Measurements from ENCODE around the gene CD44.
"Not testable (repeated sequence)": the region's sequence is repeated elsewhere in the genome, so short reads cannot be mapped to it uniquely, and the experiment has no call there.

Gene CD44

DNA sequence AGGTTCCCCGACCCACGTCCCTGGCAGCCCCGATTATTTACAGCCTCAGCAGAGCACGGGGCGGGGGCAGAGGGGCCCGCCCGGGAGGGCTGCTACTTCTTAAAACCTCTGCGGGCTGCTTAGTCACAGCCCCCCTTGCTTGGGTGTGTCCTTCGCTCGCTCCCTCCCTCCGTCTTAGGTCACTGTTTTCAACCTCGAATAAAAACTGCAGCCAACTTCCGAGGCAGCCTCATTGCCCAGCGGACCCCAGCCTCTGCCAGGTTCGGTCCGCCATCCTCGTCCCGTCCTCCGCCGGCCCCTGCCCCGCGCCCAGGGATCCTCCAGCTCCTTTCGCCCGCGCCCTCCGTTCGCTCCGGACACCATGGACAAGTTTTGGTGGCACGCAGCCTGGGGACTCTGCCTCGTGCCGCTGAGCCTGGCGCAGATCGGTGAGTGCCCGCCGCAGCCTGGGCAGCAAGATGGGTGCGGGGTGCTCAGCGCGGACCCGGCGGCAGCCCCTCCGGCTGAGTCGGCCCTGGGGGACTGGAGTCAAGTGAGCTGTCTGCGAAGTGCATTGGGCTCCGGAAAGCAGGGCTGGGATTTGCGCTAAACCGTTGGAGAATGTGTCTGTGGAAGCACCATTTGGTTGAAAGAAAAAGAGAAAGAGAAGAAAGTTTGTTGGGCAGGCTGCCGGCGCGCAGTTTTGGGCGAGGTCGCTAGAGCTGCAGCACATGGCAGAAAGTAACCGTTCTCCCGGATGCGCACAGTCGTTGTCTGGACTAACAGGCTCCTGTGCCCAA lies at the start of gene CD44:
CD44 (plus strand) TSS at position 229 of the 779 bp plus-strand sequence; CDS start at position 362, 133 bp downstream.
- FAIRE-seq = no peak

- no peak for FAIRE-seq
Observed at GRCh38 chr11:35089666-35090065, 49.3 kb upstream of the CD44 start.

DNA sequence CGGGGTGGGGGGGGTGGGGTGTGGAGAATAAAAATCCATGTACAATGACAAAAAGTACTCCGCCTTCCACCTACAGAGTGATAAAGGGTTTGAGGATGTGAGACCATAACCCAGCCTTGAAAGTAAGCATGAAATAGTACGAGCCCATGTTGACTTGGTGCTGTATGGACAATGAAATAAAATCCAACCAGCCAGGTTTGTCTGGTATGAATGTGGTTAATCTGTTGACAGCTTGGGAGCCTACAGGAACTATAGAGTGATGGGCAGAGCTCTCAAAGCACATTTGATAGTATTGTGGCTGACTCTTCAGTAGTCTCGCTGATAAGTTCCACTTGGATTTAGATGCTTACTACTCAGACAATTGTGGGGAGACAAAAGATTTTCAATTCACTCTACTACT lies 48.8 kb upstream of the CD44 start:
- no peak for FAIRE-seq

GRCh38 chr11:35090991-35091390 lies 48.0 kb upstream of the CD44 start:
- FAIRE-seq = not testable (repeated sequence)

- FAIRE-seq = no peak
Observed at GRCh38 chr11:35096723-35097122, 42.2 kb upstream of the CD44 start.

DNA sequence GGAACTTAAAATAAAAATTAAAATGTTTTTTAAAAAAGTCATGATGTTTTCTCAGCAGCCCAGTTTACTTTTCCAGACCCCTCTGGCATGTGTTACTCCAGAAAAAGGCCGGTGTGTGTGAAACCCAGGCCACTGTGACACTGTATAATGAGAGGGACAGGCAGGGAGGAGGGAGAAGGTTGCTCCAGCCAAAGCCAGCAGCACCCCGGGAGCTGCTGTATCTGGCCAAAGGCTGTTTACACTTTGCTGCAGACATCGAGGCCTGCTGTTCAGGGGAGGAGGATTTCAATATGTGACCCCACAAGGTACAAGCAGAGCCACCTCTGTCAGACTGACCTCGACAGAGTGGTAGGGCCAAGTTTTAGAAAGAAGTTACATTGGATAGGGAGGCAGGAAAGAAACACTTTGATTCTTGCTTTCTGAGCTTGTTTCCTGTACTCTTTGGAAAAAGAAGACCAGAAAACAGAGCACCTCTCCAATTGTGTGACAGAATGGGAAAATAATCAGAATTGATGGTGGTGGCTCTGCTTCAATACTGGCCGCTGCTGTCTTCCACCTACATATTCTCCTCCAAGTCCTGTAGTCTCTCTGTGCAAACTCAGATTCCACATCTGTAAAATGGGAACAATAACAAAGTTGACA lies 41.0 kb upstream of the CD44 start:
- no peak for FAIRE-seq

- no peak for FAIRE-seq
Observed at GRCh38 chr11:35098855-35099254, 40.1 kb upstream of the CD44 start.

DNA sequence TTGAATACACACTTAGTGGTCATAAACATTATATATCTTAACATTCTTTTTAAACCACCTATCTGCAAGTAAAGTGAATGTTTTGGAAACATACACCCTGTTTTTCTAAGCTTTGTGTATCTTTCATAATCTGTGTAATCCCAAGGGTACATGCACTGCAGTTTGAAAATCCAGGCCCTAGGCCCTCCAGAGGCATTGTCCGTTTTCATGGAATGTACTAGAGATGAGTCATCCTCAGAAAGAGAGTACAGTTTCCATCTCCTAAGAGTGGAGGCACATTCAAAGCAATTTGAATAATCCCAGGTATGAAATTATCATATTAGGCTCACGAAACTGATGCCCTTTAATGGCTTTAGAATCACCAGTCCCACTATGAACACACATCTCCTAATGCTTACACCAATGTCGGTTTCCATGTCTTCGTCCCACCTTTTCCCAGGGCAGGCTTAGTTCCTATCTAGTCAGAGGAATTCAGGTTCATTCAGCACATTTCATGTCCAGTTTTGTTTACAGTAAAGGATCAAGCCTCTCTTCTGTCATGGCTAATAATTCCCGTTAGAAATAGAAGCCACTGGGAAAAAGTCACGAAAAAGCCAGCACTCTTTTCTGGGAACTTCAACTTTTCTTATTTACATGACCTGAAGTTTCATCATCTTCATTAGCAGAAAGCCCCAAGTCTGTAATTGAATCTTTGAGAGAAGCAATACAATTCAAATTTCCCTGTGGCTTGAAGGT lies 39.5 kb upstream of the CD44 start:
- no peak for FAIRE-seq

GRCh38 chr11:35100013-35100383 lies 39.0 kb upstream of the CD44 start:
- FAIRE-seq = no peak

- no peak for FAIRE-seq
Observed at GRCh38 chr11:35101223-35101622, 37.7 kb upstream of the CD44 start.

- no peak for FAIRE-seq
Observed at GRCh38 chr11:35102267-35102666, 36.7 kb upstream of the CD44 start.

DNA sequence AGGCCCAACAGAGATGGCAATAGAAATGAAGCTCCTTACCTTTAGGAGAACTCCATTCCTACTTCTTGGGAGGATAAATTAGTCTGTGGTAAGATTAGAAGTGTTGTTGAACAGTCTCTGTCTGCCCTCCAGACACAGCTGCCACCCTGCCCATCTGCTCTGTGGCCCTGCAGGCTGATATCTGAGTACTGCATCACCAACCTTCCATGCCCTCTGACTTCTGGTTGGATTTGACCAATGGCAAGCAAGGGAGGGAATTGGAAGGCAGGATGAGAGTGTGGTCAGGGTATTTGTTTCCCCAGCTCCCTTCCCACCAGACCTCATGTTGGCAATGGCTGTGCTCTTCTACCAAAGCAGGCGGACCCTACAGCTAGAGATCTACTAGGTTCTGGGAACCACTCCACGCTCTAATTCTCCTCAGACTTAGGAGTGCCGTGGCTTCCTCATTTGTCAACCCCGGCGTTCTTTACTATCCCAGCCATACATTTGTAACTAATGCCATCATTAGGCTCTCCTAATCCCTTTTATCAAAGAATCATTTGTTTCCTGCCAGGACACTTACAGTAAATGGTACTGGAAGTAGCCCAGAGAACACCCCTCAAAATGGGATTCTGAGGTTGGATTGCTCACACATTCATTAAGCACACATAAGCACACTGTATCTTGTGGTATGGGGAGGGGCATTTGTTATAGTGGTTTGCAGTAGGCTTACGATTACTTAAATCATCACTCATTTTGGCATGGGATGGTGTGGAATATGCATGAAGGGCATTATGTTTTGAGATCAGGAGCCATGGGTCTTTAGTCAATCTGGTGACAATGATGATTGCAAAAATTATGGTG lies 35.4 kb upstream of the CD44 start:
- FAIRE-seq = no peak

DNA sequence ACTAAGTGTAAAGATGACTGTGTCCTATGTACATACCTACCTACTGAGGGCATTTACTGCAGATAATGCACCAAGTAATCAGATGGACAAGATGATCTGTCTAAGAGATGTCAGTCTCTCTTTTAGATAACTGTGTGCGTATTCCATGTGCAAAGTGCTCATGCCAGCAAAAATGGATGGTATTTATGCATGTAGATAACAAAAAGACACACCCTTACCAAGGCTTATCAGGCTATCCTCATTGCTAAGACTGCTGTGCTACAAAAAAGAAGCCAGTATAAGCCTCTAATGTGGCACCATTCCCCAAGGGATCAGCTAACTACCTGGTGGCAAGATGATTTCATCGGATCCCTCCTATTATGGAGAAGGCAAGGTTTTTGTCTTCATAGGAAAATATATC lies 34.3 kb upstream of the CD44 start:
- FAIRE-seq = no peak

DNA sequence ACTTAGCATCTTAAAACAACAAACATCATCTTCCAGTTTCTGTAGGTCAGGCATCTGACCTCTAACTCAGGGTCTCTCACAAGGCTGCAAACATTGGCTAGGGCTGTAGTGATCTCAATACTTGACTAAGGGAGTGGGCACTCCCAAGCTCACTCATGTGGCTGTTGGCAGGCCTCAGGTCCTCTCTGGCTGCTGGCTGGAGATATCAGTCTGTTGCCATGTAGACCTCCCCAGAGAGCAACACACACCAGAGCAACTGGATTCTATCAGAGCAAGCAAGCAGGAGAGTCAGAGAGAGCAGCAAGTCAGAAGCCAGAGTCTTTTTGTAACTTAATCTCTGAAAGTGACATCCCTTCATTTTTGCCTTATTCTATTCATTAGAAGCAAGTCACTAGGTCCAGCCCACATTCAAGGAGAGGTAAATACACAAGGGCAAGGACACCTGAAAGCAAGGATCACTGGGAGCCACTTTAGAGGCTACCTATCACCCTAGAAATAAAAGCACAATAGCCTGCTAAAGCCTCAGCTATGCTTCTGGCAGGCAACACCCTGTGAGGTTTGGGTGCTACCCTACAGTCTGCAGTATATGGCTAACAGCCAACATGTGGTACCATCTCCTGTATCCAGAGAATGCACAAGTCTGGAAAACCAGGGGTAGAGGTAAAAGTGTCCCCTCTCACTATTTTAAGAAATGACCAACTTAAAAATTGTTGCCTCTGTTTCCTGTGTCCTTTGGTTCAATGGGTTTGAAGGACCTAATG lies 33.5 kb upstream of the CD44 start:
- no peak for FAIRE-seq

DNA sequence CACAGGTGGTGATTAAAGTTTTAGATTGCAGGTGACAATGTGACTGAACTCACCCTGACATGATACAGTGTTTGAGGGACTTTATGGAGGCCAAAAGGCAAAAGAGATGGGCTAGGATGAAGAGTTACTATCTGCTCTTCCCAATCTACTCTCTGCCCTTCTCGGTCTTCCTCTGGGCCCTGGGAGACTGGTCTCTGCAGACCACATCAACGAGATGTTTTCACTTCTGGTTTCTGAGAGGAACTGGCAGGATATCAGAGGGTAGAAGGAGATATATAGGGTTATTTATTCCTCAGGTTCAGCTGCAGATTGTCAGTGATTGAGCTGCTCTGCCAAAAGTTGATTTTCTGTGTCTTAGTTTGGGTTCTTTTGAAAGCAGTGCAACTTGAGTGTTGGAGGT lies 32.4 kb upstream of the CD44 start:
- FAIRE-seq = no peak

DNA sequence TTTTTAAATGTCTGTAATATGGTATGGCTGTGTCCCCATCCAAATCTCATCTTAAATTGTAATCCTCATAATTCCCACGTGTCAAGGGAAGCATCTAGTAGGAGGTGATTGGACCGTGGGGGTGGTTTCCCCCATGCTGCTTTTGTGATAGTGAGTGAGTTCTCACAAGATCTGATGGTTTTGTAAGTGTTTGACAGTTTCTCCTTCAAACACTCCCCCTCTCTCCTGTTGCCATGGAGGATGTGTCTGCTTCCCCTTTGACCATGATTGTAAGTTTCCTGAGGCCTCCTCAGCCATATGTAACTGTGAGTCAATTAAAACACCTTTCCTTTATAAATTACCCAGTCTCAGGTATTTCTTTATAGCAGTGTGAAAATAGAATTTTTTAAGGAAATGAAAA lies 31.1 kb upstream of the CD44 start:
- FAIRE-seq = no peak

DNA sequence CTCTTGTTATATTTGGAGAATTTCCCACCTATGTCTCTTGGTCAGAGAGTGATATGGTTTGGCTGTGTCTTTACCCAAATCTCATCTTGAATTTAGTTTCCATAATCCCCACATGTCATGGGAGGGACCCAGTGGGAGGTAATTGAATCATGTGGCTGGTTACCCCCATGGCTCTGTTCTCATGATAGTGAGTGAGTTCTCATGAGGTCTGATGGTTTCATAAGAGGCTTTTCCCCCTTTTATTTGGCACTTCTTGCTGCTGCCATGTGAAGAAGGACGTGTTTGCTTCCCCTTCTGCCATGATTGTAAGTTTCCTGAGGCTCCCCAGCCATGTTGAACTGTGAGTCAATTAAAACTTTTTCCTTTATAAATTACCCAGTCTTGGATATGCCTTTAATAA lies 30.6 kb upstream of the CD44 start:
- FAIRE-seq = not testable (repeated sequence)

GRCh38 chr11:35109041-35109440 lies 29.9 kb upstream of the CD44 start:
- no peak for FAIRE-seq

DNA sequence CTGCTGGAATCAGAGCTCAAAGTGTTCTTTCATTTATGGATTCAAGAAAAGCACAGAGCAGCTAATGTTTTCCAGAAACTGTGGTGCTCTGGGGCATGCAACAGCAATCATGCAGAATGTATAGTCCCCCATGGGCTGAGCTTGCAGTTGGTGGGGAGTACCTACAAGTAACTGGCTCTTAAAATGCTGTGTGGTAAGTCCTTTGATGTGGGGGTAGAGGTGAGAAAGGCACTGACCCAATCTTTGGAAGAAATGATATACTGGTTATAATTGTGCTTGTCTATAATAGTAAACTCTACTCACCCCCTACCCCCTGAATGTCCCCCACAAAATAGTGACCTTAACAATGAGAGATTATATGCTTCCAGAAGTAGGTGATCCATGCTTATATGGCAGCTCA lies 29.1 kb upstream of the CD44 start:
- no peak for FAIRE-seq

- FAIRE-seq = no peak
Observed at GRCh38 chr11:35111161-35112055, 27.6 kb upstream of the CD44 start.

All from G401.6 (cell line).